ENCODE measurements around the gene TRAPPC2L. TPM values are rescaled to one million over a fixed set of nuclear protein-coding genes. Genes with fewer than 3 reads are reported as not detected.

The TRAPPC2L gene
- total RNA-seq, 1 experiment from 2014 or later, result 94.1 TPM

DNA sequence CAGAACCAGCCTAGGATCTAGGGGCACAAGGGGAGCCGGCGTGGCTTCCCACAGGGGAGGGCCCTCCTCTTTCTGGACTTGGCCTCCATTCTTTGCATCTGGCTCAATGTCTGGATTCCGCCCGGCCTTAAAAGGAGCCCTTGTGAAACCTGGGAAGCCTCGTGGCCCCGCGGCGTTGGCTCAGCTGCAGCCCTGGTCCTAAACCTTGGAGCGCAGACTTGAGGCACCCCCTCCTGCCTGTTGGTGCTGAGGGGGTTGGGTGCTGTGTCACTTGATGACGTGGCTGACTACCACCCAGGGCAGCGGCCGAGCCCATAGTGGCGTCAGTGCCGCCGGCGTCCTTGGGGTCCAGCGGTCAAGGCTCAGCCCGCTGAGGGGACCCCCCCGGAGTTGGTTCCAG, 4.4 kb downstream of the TRAPPC2L start (continued):
- no peak for TF ChIP-seq CEBPB (IDR thresholded peaks at IDR 0.05; ENCODE audit: low read depth)
- TF ChIP-seq JUND (IDR thresholded peaks at IDR 0.05), result no peak
- TF ChIP-seq, protein P1, sequence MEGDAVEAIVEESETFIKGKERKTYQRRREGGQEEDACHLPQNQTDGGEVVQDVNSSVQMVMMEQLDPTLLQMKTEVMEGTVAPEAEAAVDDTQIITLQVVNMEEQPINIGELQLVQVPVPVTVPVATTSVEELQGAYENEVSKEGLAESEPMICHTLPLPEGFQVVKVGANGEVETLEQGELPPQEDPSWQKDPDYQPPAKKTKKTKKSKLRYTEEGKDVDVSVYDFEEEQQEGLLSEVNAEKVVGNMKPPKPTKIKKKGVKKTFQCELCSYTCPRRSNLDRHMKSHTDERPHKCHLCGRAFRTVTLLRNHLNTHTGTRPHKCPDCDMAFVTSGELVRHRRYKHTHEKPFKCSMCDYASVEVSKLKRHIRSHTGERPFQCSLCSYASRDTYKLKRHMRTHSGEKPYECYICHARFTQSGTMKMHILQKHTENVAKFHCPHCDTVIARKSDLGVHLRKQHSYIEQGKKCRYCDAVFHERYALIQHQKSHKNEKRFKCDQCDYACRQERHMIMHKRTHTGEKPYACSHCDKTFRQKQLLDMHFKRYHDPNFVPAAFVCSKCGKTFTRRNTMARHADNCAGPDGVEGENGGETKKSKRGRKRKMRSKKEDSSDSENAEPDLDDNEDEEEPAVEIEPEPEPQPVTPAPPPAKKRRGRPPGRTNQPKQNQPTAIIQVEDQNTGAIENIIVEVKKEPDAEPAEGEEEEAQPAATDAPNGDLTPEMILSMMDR (IDR thresholded peaks at IDR 0.05 in 2 of 3, conservative IDR thresholded peaks at IDR 0.05 in 1 of 3; ENCODE audit: borderline replicate concordance in 1 of 3, insufficient read depth in 1 of 3, low read depth in 2 of 3, low read length in 2 of 3), result no peak
- TF ChIP-seq SIN3A (IDR thresholded peaks at IDR 0.05; ENCODE audit: low read depth), result no peak
- no peak for TF ChIP-seq TCF7L2 (IDR thresholded peaks at IDR 0.05; ENCODE audit: borderline replicate concordance, extremely low read depth, insufficient read depth, insufficient read length)

DNA sequence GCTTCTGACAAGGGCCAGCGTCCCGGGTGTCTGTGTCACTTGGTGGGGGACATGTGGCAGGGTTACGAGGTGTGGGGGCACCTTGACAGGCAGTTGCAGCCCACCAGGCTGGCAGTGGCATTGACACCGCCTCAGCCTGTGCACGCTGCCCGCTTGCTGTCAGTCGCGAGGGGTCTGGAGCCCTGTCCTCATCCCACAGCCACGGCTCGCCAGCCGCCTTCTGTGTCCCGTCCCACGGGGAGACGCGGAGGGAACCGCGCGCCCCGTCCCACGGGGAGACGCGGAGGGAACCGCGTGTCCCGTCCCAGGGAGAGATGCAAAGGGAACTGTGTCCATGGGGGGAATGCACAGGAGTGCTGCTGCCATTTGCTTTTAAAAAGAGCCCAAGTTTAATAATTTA, 6.0 kb downstream of the TRAPPC2L start:
- no peaks in the 10 kb centered on the region for H3K9me2 ChIP-seq (ENCODE audit: insufficient read depth)
- CTCF ChIA-PET, result no interaction called here
- no peaks in the 10 kb centered on the region for H4K20me1 ChIP-seq (ENCODE audit: insufficient read depth)
- H3K4me1 ChIP-seq (ENCODE audit: control insufficient read depth in 1 of 2, insufficient read depth in 2 of 2, low read length in 2 of 2), result peaks cover 4 to 6% of the 10 kb centered on the region in 2 experiments
- H3K4me3 ChIP-seq (replicated peaks in 1 of 2; ENCODE audit: low read depth in 1 of 2, low read length in 2 of 2), result no peak overlapping the region
- no TSS peak for BruUV-seq (replicated peaks)
- POLR2A ChIA-PET, result no interaction called here
- TF ChIP-seq POLR2AphosphoS5 (IDR thresholded peaks at IDR 0.05; ENCODE audit: low read depth, low read length), result no peak
- H2AFZ ChIP-seq (ENCODE audit: low read depth, low read length, poor library complexity, severe bottlenecking), result no peak overlapping the region
- peaks cover 25 to 28% of the 10 kb centered on the region in 2 experiments; a peak in 3 of 4 replicates for H3K36me3 ChIP-seq (ENCODE audit: control insufficient read depth in 1 of 2, insufficient read depth in 2 of 2, low read length in 2 of 2)
- RAD21 ChIA-PET (ENCODE audit: low non-redundant PET in 1 of 2, low total read pairs in 2 of 2, uncharacterized antibody in 2 of 2, unreplicated experiment in 2 of 2), result no interaction called here
- no peak for ATAC-seq
- no peak for DNase-seq (ENCODE audit: low read depth, low spot score)
- peaks cover 9% of the 10 kb centered on the region for H3K79me2 ChIP-seq (ENCODE audit: insufficient read depth, low read length)
- no peaks in the 10 kb centered on the region for H3K27me3 ChIP-seq (ENCODE audit: insufficient read depth, low read length)
- H3K4me2 ChIP-seq (ENCODE audit: low read length), result no peak overlapping the region
- no peak overlapping the region for H3K27ac ChIP-seq (ENCODE audit: low read depth, low read length)
- intact Hi-C loops (cut with micrococcal nuclease), result no loop called here
- H3K9me3 ChIP-seq (ENCODE audit: control insufficient read depth in 1 of 2, insufficient read depth in 1 of 2, low read depth in 1 of 2, low read length in 2 of 2), result no peaks in the 10 kb centered on the region
- H3K9ac ChIP-seq (ENCODE audit: low read length), result no peak overlapping the region

DNA sequence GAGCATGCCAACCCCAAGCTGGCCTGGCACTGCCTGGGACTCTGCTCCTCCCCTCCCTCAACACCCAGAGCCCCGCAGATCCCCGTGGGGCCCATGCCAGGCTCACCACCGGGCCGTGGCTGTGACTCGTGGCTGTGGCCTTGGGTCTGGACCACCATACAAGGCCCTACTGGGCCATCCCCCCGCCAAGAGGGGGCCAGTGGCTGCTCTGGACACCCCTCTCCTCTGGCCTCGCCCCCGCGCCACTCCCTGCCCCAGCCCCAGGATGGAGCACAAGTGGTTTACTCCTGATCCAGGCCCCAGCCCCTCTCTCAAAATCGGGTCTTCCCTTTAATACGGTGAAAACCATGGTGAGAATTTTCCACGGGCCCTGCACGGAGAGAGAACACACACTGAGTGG, 6.5 kb downstream of the TRAPPC2L start:
- no peaks in the 10 kb centered on the region for H3K27me3 ChIP-seq (ENCODE audit: insufficient read depth, low read length)
- H3K36me3 ChIP-seq (ENCODE audit: control insufficient read depth in 1 of 2, insufficient read depth in 2 of 2, low read length in 2 of 2), result peaks cover 25 to 28% of the 10 kb centered on the region in 2 experiments; a peak in 3 of 4 replicates

More for the DNA sequence above, 6.5 kb downstream of the TRAPPC2L start:
- H4K20me1 ChIP-seq (ENCODE audit: insufficient read depth), result no peaks in the 10 kb centered on the region
- BruUV-seq (replicated peaks), result no TSS peak
- peaks cover 4% of the 10 kb centered on the region for H3K79me2 ChIP-seq (ENCODE audit: insufficient read depth, low read length)
- CTCF ChIA-PET, result no interaction called here
- no peak overlapping the region for H3K27ac ChIP-seq (ENCODE audit: low read depth, low read length)
- no peaks in the 10 kb centered on the region for H3K9me2 ChIP-seq (ENCODE audit: insufficient read depth)
- TF ChIP-seq SIN3A (IDR thresholded peaks at IDR 0.05; ENCODE audit: low read depth) (no peak), CBX3 (IDR thresholded peaks at IDR 0.05; ENCODE audit: low read depth) (no peak), ZFX (IDR thresholded peaks at IDR 0.05) (no peak), FOSL1 (IDR thresholded peaks at IDR 0.05; ENCODE audit: low read depth) (no peak), YY1 (IDR thresholded peaks at IDR 0.05; ENCODE audit: extremely low read depth, insufficient replicate concordance, low read depth, low read length) (no peak), EGR1 (IDR thresholded peaks at IDR 0.05; ENCODE audit: low read depth) (no peak), POLR2A (IDR thresholded peaks at IDR 0.05; ENCODE audit: borderline replicate concordance, extremely low read depth, insufficient read depth, insufficient read length) (no peak), SRF (IDR thresholded peaks at IDR 0.05; ENCODE audit: low read depth) (no peak), EZH2 (IDR thresholded peaks at IDR 0.05) (no peak), TCF7L2 (IDR thresholded peaks at IDR 0.05; ENCODE audit: borderline replicate concordance, extremely low read depth, insufficient read depth, insufficient read length) (no peak)
- TF ChIP-seq, protein P2, sequence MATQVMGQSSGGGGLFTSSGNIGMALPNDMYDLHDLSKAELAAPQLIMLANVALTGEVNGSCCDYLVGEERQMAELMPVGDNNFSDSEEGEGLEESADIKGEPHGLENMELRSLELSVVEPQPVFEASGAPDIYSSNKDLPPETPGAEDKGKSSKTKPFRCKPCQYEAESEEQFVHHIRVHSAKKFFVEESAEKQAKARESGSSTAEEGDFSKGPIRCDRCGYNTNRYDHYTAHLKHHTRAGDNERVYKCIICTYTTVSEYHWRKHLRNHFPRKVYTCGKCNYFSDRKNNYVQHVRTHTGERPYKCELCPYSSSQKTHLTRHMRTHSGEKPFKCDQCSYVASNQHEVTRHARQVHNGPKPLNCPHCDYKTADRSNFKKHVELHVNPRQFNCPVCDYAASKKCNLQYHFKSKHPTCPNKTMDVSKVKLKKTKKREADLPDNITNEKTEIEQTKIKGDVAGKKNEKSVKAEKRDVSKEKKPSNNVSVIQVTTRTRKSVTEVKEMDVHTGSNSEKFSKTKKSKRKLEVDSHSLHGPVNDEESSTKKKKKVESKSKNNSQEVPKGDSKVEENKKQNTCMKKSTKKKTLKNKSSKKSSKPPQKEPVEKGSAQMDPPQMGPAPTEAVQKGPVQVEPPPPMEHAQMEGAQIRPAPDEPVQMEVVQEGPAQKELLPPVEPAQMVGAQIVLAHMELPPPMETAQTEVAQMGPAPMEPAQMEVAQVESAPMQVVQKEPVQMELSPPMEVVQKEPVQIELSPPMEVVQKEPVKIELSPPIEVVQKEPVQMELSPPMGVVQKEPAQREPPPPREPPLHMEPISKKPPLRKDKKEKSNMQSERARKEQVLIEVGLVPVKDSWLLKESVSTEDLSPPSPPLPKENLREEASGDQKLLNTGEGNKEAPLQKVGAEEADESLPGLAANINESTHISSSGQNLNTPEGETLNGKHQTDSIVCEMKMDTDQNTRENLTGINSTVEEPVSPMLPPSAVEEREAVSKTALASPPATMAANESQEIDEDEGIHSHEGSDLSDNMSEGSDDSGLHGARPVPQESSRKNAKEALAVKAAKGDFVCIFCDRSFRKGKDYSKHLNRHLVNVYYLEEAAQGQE (IDR thresholded peaks at IDR 0.05; ENCODE audit: low read depth), result no peak
- DNase-seq (ENCODE audit: low read depth, low spot score) (no peak), ATAC-seq (no peak)
- H3K4me1 ChIP-seq (ENCODE audit: control insufficient read depth in 1 of 2, insufficient read depth in 2 of 2, low read length in 2 of 2), result peaks cover 0 to 2% of the 10 kb centered on the region in 2 experiments; a peak in 1 of 4 replicates
- POLR2A ChIA-PET, result no interaction called here
- H2AFZ ChIP-seq (ENCODE audit: low read depth, low read length, poor library complexity, severe bottlenecking), result no peak overlapping the region
- no peak overlapping the region for H3K4me3 ChIP-seq (replicated peaks in 1 of 2; ENCODE audit: low read depth in 1 of 2, low read length in 2 of 2)
- no peak overlapping the region for H3K9ac ChIP-seq (ENCODE audit: low read length)
- intact Hi-C loops (cut with micrococcal nuclease), result no loop called here
- no peaks in the 10 kb centered on the region for H3K9me3 ChIP-seq (ENCODE audit: control insufficient read depth in 1 of 2, insufficient read depth in 1 of 2, low read depth in 1 of 2, low read length in 2 of 2)
- no peak overlapping the region for H3K4me2 ChIP-seq (ENCODE audit: low read length)
- RAD21 ChIA-PET (ENCODE audit: low non-redundant PET in 1 of 2, low total read pairs in 2 of 2, uncharacterized antibody in 2 of 2, unreplicated experiment in 2 of 2), result no interaction called here

All from HCT116 (cell line).